Retina (tissue), 1 donor: Measurements from ENCODE around the gene ADAMTSL1.

Source experiments
- DNase-seq: peaks from one replicate; pipeline ENCODE4 v3.0.0-alpha.2; 2016

The ADAMTSL1 gene

DNA sequence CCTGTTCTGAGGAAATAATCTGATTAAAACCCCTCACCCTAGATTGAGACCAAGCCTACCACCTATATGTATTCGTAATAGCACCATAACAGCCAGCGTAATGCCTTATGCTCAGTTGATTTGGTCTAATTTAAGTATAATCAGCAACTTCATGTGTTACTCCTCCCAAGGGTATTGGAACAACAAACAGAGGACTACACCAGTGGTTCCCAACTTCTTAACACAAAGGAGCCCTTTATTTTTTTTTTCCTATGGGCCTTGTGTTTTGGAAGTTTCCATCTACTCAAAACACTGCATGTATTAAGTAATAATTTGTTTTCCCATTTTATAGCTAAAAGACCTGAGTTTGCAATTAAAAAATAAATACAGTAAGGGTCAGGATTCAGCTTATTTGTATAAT is 140.7 kb downstream of the ADAMTSL1 start:
- DNase-seq, result no peak

- no peak for DNase-seq
Observed at GRCh38 chr9:18616976-18617375, 143.0 kb downstream of the ADAMTSL1 start.

GRCh38 chr9:18617759-18618158 is 143.8 kb downstream of the ADAMTSL1 start:
- no peak for DNase-seq

DNA sequence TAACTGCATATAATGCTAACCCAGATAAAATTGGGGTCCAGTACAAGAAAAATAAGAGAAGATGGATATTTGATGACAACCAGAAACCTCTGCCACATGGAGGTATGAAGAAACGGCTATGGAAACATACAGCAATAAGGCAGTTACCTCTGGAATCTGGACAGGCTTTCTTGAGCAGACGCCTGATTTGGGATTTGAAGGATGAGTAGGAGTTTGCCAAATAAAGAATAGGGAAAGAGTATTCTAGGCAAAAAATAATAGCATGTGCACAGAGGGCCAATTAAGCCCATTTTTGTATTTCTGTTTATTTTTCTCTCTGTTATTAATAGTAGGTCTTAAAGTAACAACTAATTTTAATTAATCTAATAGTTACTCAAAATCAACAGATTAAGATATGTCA is 144.9 kb downstream of the ADAMTSL1 start:
- no peak for DNase-seq

DNA sequence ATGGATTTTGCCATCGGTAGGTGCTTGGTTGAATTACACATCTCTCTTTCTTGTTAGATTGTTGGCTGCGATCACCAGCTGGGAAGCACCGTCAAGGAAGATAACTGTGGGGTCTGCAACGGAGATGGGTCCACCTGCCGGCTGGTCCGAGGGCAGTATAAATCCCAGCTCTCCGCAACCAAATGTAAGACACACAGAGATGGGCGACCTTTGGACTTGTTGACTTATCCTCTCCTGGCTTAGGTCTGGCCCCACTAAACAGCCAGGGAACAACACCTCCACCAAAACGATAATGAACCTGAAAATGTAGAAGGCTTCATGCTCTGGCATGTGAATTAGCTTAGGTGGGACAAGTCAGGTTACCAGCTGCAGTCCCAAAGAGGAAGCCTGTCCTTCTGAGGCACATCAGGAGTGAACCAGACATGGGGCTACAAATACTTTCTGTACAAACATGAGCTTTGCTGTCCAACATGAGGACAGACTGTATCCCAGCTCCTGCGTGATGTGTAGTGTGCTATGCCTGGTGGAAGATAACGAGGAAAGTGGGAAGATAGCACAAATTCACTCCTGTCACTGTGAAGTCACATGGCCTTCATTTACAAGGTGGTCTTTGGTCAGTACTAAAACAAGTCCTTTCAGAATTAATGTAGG is 148.4 kb downstream of the ADAMTSL1 start:
- no peak for DNase-seq

- DNase-seq, result no peak
Observed at GRCh38 chr9:18623221-18624079, 149.5 kb downstream of the ADAMTSL1 start.

GRCh38 chr9:18626046-18626698 is 152.2 kb downstream of the ADAMTSL1 start:
- no peak for DNase-seq

- no peak for DNase-seq
Observed at GRCh38 chr9:18629136-18629535, 155.2 kb downstream of the ADAMTSL1 start.

GRCh38 chr9:18632632-18633403 is 158.9 kb downstream of the ADAMTSL1 start:
- no peak for DNase-seq

DNA sequence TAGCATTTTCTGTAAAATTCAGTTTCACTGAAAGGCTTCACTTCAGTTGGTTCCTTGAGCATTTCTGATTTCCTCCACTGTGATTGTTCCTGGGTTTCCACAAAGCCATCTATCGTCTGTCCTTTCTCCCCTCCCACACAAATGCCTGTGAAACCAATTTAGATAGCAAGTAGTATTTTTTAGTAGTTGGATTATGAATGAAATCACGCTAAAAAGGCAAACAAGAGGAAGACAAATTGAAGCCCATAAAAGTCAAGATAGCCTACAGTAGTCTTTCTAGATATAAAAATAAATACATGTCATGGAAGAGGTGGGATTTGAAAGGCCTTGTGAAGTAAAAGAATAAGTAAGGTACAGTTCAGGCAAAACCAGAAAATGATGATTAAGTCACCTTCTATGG is 162.8 kb downstream of the ADAMTSL1 start:
- DNase-seq, result no peak

GRCh38 chr9:18638371-18639249 is 164.7 kb downstream of the ADAMTSL1 start:
- no peak for DNase-seq

GRCh38 chr9:18639911-18640310 is 166.0 kb downstream of the ADAMTSL1 start:
- no peak for DNase-seq

GRCh38 chr9:18658804-18659705 is 185.1 kb downstream of the ADAMTSL1 start:
- no peak for DNase-seq

GRCh38 chr9:18660001-18660400 is 186.0 kb downstream of the ADAMTSL1 start:
- DNase-seq, result no peak

DNA sequence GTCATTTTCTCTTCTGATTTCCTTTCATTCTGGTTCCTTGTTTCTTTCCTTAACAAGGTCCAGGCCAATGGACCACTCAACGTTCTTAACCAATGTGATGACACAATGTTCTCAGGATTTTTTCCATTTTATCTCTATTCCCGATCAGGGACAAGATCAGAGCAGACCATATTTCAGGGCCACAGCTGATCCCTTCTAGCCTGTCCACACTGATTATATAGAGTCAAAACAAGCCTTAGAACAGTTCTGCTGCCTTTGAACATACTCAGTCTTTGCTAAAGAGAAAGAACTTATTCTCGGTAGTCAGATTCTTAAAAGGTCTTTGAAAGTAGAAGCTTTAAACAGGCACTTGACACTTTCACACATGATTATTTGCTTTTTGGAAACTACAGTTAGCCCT is 188.4 kb downstream of the ADAMTSL1 start:
- no peak for DNase-seq

DNA sequence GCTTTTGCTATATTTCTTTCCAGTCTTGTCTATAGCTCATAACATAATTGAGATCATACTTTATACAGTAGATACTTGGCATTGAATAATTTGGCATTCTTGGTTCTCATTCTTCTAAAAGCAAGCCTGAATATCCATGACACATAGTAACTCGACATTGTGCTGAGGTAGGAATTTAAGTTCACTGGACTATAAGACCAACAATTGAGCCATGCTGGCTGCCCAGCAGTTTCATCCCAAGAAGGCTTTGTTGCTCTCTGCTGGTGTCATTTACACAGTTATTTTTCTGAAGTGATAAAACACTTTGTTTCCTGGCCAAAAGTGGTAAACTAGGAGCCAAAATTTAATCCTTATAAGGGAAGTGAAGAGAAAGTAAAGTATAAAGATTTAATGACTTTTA is 192.0 kb downstream of the ADAMTSL1 start:
- DNase-seq, result no peak

GRCh38 chr9:18666348-18666747 is 192.4 kb downstream of the ADAMTSL1 start:
- DNase-seq, result no peak

- no peak for DNase-seq
Observed at GRCh38 chr9:18666986-18667772, 193.2 kb downstream of the ADAMTSL1 start.

DNA sequence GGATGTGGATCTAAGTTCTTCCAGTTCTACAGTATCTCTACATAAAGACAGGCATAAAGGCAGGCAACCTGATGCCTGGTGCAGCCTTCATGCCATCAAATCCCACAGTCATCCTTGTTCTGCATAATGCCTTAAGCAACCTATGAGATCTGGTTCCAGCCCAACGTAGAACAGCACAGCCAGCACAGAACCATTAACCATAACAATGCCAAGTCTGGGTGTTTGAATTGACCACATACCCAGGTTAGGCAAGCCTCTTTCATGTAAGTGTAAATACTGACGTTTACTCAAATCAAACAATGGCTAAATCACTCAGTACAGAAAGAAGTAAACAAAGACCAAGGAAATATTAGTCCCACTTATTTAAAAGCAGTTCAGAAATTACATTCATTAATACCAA is 195.0 kb downstream of the ADAMTSL1 start:
- no peak for DNase-seq

GRCh38 chr9:18672706-18673105 is 198.8 kb downstream of the ADAMTSL1 start:
- no peak for DNase-seq
